HepG2 (cell line): ENCODE results near the gene RAPGEF6. TPM values are rescaled to one million over a fixed set of nuclear protein-coding genes. Genes with fewer than 3 reads are reported as not detected.

ENCODE experiments used
- ATAC-seq: fragments of 200-7000 bp; cut with Tn5 transposase; 3 replicates; pipeline ENCODE4 v1.9.1; 2020; ENCODE audit warnings: mild to moderate bottlenecking, moderate library complexity
- BruUV-seq: library from RNA; stranded (reverse); fragments of 400-500 nt; replicated peaks from 2 replicates; lab custom pipeline; 2021; lab: Mats Ljungman, UMichigan
- CTCF ChIA-PET: fragments of 300-600 bp; formaldehyde crosslinking; extraction: SDS; loops from one replicate; lab custom pipeline; 2021; ENCODE audit warnings: low total read pairs, inconsistent platforms, low intra/inter-chr PET ratio; lab: Yijun Ruan, JAX
- POLR2A ChIA-PET: fragments of 350-600 bp; sonication (Branson Sonifier 250); formaldehyde crosslinking; loops from one replicate; lab custom pipeline; 2020; ENCODE audit warnings: antibody characterized with exemption, inconsistent platforms; lab: Yijun Ruan, JAX
- DNase-seq: peaks from one replicate; pipeline ENCODE4 v3.0.0-alpha.2; 2015; ENCODE audit warnings: low spot score
- FAIRE-seq: peaks from 3 replicates; lab custom pipeline; 2011; peaks lifted over from hg19 to GRCh38; lab: Jason Lieb, UNC
- H2AFZ ChIP-seq: one replicate; pipeline ENCODE4 v1.6.1; 2011; ENCODE audit warnings: low read length, inconsistent platforms
- H3K27ac ChIP-seq: fragments of 300-600 bp; 3 replicates; pipeline ENCODE4 v1.8.0; 2011; ENCODE audit warnings: mixed run types, mild to moderate bottlenecking, mixed read lengths, low read length, inconsistent platforms; ENCODE audit not compliant: insufficient read depth; ENCODE audit errors: extremely low read length
- H3K27me3 ChIP-seq, 2 experiments: fragments of 200-600 bp in 1 of 2; 2 replicates in 1 of 2; 3 replicates in 1 of 2; pipeline versions ENCODE4 v1.6.0 to v1.8.0; 2011; ENCODE audit warnings: low read length in 2 of 2, mild to moderate bottlenecking in 2 of 2, moderate library complexity in 2 of 2, inconsistent platforms in 1 of 2; ENCODE audit not compliant: insufficient read depth in 2 of 2, control insufficient read depth in 1 of 2
- H3K36me3 ChIP-seq, 2 experiments: fragments of 200-600 bp in 1 of 2; replicated peaks in 1 of 2; 2 replicates in 1 of 2; 3 replicates in 1 of 2; pipeline versions ENCODE4 v1.5.1 to v1.8.0; 2011; ENCODE audit warnings: low read length in 2 of 2, inconsistent platforms in 1 of 2; ENCODE audit not compliant: insufficient read depth in 2 of 2, control insufficient read depth in 1 of 2
- H3K4me1 ChIP-seq: 2 replicates; pipeline ENCODE4 v1.5.1; 2012; ENCODE audit warnings: low read length, inconsistent platforms; ENCODE audit not compliant: insufficient read depth
- H3K4me2 ChIP-seq: 2 replicates; pipeline ENCODE4 v1.6.0; 2011; ENCODE audit warnings: low read depth, low read length, inconsistent platforms
- H3K4me3 ChIP-seq, 3 experiments: fragments of 200-600 bp in 1 of 3; sonication (generic), shearing (Covaris generic) in 1 of 3; replicated peaks in 1 of 3; 2 replicates each; pipeline ENCODE4 v1.5.1; 2011 to 2016; ENCODE audit warnings: low read length in 3 of 3, inconsistent platforms in 2 of 3, low read depth in 2 of 3, mild to moderate bottlenecking in 2 of 3, control low read depth in 1 of 3, mixed read lengths in 1 of 3; ENCODE audit not compliant: insufficient read depth in 1 of 3
- H3K79me2 ChIP-seq: one replicate; pipeline ENCODE4 v1.6.1; 2011; ENCODE audit warnings: low read length, inconsistent platforms; ENCODE audit not compliant: insufficient read depth
- H3K9ac ChIP-seq: 2 replicates; pipeline ENCODE4 v1.6.0; 2011; ENCODE audit warnings: mild to moderate bottlenecking, low read depth, low read length, inconsistent platforms; ENCODE audit not compliant: insufficient read depth
- H3K9me3 ChIP-seq: 2 replicates; pipeline ENCODE4 v1.5.1; 2012; ENCODE audit warnings: mild to moderate bottlenecking, low read length
- H4K20me1 ChIP-seq: 2 replicates; pipeline ENCODE4 v1.6.0; 2011; ENCODE audit warnings: inconsistent platforms, mild to moderate bottlenecking, low read length, moderate library complexity; ENCODE audit not compliant: insufficient read depth
- MAFF ChIP-seq: IDR thresholded peaks from 2 replicates; pipeline ENCODE4 v1.6.1; 2011; ENCODE audit warnings: low read depth, low read length, improper control_type of control experiment
- MAFK ChIP-seq, 2 experiments: IDR thresholded peaks in 1 of 2; conservative IDR thresholded peaks in 1 of 2; 2 replicates each; pipeline ENCODE4 v1.6.1; 2011; ENCODE audit warnings: improper control_type of control experiment in 2 of 2, low read length in 2 of 2
- SRSF4 ChIP-seq: fragments of 200-400 bp; formaldehyde crosslinking; IDR thresholded peaks from one replicate; pipeline ENCODE4 v1.6.1; 2018; ENCODE audit warnings: mild to moderate bottlenecking, low read depth, low read length, moderate library complexity; ENCODE audit not compliant: poor library complexity, severe bottlenecking
- TEAD3 ChIP-seq: optimal IDR thresholded peaks from 2 replicates; pipeline ENCODE3; 2016; ENCODE audit warnings: borderline replicate concordance
- ZNF644 ChIP-seq: IDR thresholded peaks from 2 replicates; pipeline ENCODE4 v1.6.1; 2016; ENCODE audit warnings: low read depth
- ZNF770 ChIP-seq: sonication (generic); formaldehyde crosslinking; IDR thresholded peaks from 2 replicates; pipeline ENCODE4 v1.5.0; 2020; ENCODE audit warnings: mild to moderate bottlenecking, missing genetic modification reagents
- WGBS: methylation state at CpG from one replicate; pipeline ENCODE4 v1.1.6; 2017; ENCODE audit warnings: low lambda C conversion rate; 5-methylcytosine and 5-hydroxymethylcytosine counted together
- in situ Hi-C: cut with HindIII; loops from 2 replicates; pipeline ENCODE4 v1.10.0; 2017; ENCODE audit warnings: low pct_unique_long_range_greater_than_20kb; ENCODE audit not compliant: extremely low pct_ligation_motif_present
- intact Hi-C: fragments of 100-400 bp; cut with micrococcal nuclease; formaldehyde crosslinking; loops from one replicate; pipeline ENCODE4 v1.10.0; 2022; ENCODE audit not compliant: unreplicated experiment
- polyA plus RNA-seq, 8 experiments: library from polyadenylated mRNA; depleted of rRNA in 3 of 8; stranded (reverse) in 7 of 8; unstranded in 1 of 8; fragments of >200 nt; fragmentation: Illumina TruSeq in 4 of 8; extraction: Trizol in 4 of 8; gene quantifications; 2 replicates each; pipeline versions ENCODE4 v1.2.1 to v1.2.3, GENCODE V29; 2011 to 2016; ENCODE audit warnings: low read depth in 4 of 8, missing spikeins in 1 of 8, mixed read lengths in 1 of 8; ENCODE audit not compliant: insufficient read depth in 1 of 8
- total RNA-seq, 5 experiments: library from RNA; depleted of rRNA; stranded (reverse); fragments of >200 nt; fragmentation: Illumina TruSeq; extraction: Trizol; gene quantifications; 2 replicates each; pipeline ENCODE4 v1.2.3, GENCODE V29; 2016; ENCODE audit warnings: low read depth in 1 of 5

Gene RAPGEF6
- total and polyA plus RNA-seq, 2 of the 13 experiments (the other 11 are each of a cell fraction or from before 2014, with no cell fraction given) = 7.7 to 24.6 TPM

- peaks cover 38% of the 10 kb centered on the region for H3K9me3 ChIP-seq
- no peaks in the 10 kb centered on the region for H3K4me1 ChIP-seq
- no peaks in the 10 kb centered on the region for H3K27me3 ChIP-seq
- POLR2A ChIA-PET = no interaction called here
- peak; percentile 44; the same call in 1 of the 2 replicates for TF ChIP-seq ZNF770 (CRISPR knock-in tag)
- TF ChIP-seq SRSF4 = no peak
- TF ChIP-seq, all 625 proteins: peak for 1
- DNase-seq (no peak), ATAC-seq (no peak), FAIRE-seq (no peak)
- no TSS peak for BruUV-seq
- Histone ChIP-seq H3K36me3 (peaks cover 4 to 12% of the 10 kb centered on the region in 2 experiments; a peak in 2 of 5 replicates), H3K9ac (no peak overlapping the region), H3K4me3 (no peak overlapping the region), H4K20me1 (no peaks in the 10 kb centered on the region), H3K79me2 (peaks cover 28% of the 10 kb centered on the region), H2AFZ (no peak overlapping the region), H3K27ac (no peak overlapping the region), H3K4me2 (no peak overlapping the region)
- in situ Hi-C loops (no loop called here), intact Hi-C loops (loop anchor here (5.0 kb wide), 1 partner anchor 1357 kb away; no protein-coding TSS in a partner anchor)
- CTCF ChIA-PET = no interaction called here
- WGBS = 97% methylated on average over 7 of the region's 7 CpGs
Measured at GRCh38 chr5:131570757-131571156, 64.3 kb downstream of the RAPGEF6 start.

GRCh38 chr5:131564229-131564652 is 70.8 kb downstream of the RAPGEF6 start:
- no peaks in the 10 kb centered on the region for H4K20me1 ChIP-seq
- ChIA-PET POLR2A (no interaction called here), CTCF (no interaction called here)
- intact Hi-C loops (no loop called here), in situ Hi-C loops (no loop called here)
- no TSS peak for BruUV-seq
- H3K9ac ChIP-seq = no peak overlapping the region
- no peak overlapping the region for H2AFZ ChIP-seq
- DNase-seq = no peak
- no peaks in the 10 kb centered on the region for H3K27me3 ChIP-seq
- peaks cover 5 to 18% of the 10 kb centered on the region in 2 experiments; a peak in 2 of 5 replicates for H3K36me3 ChIP-seq
- H3K9me3 ChIP-seq = no peaks in the 10 kb centered on the region
- no peak for FAIRE-seq
- no peak for ATAC-seq
- no peak overlapping the region for H3K4me2 ChIP-seq
- no peak overlapping the region for H3K27ac ChIP-seq
- TF ChIP-seq MAFF = peak; percentile 58
- TF ChIP-seq MAFK (conservative IDR thresholded peaks at IDR 0.05 in 1 of 2, IDR thresholded peaks at IDR 0.05 in 1 of 2; ENCODE audit: low read length in 2 of 2) = peak; percentile 33 to 79; a peak in 3 of 4 replicates
- TF ChIP-seq ZNF644 (CRISPR knock-in tag) = no peak
- no peak for TF ChIP-seq TEAD3 (CRISPR knock-in tag)
- H3K4me1 ChIP-seq = no peaks in the 10 kb centered on the region
- H3K79me2 ChIP-seq = peaks cover 13% of the 10 kb centered on the region
- no peak overlapping the region for H3K4me3 ChIP-seq
- 96% methylated on average over 4 of the region's 4 CpGs for WGBS
